HG03095 (cell line): ENCODE measurements around the gene TAOK1.
A peak's percentile ranks its signal among the peaks of the same experiment; 100 is the strongest.
"Not testable (repeated sequence)": the region's sequence is repeated elsewhere in the genome, so short reads cannot be mapped to it uniquely, and the experiment has no call there.

Experiments used
- ATAC-seq: cut with Tn5 transposase; IDR thresholded peaks from one replicate; pipeline ENCODE4 v1.9.1; 2021; ENCODE audit warnings: moderate library complexity; ENCODE audit not compliant: unreplicated experiment

TAOK1 gene

DNA sequence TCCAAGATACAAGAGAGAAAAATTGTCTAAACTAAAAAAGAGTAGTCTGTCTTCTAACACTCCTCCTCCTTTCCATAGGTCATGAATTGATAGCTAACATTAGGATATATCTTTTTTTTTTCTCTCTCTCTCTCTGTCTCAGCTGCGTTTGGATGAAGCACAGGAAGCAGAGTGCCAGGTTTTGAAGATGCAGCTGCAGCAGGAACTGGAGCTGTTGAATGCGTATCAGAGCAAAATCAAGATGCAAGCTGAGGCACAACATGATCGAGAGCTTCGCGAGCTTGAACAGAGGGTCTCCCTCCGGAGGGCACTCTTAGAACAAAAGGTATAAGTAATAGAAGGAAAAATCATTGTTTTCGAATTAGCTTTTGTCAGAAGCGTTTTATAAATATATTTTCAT, 143.8 kb downstream of the TAOK1 start:
- ATAC-seq = no peak

DNA sequence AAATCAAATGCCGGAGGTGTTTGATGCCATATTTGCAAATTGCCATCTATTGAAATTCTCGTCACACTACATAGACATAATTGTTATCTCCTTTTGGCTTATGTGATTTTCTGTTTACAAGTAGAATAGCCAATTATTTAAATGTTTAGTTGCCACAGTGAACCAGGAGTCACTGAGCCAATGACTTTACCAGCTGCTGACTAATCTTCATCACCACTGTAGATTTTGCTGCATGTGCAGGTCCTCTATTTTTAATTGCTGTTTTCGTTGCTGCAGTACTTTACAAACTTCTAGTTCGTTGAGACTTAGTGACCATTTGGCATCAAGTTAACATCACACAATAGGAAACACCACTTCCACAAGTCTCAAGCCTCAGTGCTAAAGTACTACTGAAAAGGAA, 153.9 kb downstream of the TAOK1 start:
- ATAC-seq = no peak

DNA sequence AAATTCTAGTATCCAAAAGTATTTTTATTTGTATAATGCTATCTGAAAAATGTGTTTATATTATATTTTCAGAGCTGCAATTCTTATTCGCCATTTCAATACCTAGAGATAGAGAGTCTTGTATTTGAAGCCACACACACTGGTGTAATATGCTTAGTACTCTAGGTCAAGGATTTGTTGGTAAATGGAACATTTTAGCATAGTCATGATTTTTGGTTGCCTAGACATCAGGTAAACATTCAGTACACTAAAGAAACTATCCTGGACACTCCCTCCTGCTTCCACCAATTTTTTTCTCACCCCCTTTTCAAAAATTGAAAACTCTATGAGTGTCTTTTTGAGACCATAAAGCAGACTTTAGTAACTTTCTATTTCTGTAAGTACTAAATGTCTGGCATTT, 155.9 kb downstream of the TAOK1 start:
- no peak for ATAC-seq

GRCh38 chr17:29546830-29547229, 156.7 kb downstream of the TAOK1 start:
- no peak for ATAC-seq

DNA sequence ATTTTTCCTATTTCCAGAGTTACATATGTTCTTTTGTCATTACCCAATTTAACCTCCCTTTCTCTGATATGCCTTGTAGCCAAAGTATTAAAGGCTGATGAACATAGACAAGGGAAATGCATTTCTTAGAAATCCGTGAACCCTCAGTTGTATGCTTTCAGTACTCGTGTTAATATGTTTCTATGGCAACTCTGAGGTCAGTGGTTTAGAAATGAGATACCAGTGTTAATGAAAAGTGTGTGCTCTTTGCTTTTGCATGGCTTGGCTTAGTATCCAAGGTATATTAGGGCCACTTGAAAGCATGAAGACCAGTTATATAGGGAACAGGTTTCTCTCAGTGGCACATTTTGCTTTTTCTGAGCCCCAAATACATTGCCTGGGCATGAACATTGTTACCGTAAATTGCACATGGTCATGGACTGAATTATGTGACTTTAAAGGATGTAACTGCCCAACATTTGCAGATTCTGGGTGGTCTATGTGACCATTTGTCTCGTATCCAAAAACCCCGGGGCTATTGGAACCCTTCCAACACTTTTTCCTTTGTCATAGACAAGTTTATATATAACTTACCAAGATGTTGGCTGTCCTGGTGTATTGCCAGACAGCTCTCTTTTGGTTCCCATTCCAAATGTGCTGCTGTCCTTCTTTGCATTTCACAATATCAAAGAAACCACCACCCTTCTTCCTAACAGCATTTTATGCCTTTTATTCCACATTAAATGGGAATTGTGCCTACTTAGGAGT, 159.2 kb downstream of the TAOK1 start:
- no peak for ATAC-seq

GRCh38 chr17:29555840-29556239, 165.7 kb downstream of the TAOK1 start:
- ATAC-seq = no peak

- no peak for ATAC-seq
These were observed 167.0 kb downstream of the TAOK1 start for GRCh38 chr17:29557085-29557738.

DNA sequence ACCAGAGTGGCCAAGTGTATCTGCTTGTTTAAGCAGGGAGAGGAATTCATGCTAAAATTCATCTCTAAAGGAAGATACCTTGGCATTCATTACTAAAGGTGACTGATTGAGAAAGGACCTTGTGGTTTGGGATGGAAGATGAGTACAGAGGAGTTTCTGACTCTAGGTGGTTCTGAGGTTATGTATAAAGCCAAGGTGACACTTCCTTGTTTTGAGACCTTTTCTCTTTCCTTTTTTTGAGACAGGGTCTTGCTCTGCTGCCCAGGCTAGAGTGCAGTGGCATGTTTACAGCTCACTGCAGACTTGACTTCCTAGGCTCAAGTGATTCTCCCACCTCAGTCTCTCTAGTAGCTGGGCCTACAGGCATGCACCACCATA, 167.6 kb downstream of the TAOK1 start:
- ATAC-seq = no peak

DNA sequence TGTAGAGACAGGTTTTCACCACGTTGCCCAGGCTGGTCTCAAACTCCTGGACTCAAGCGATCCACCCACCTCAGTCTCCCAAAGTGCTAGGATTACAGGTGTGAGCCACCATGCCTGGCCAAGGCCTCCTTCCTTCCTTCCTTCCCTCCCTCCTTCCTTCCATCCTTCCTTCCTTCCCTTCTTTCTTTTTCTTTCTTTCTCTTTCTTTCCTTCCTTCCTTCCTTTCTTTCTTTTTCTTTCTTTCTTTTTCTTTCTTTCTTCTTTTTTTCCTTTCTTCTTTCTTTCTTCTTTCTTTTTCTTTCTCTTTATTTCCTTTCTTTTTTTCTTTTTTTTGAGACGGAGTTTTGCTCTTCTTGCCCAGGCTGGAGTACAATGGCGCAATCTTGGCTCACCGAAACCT, 168.0 kb downstream of the TAOK1 start:
- ATAC-seq = not testable (repeated sequence)

DNA sequence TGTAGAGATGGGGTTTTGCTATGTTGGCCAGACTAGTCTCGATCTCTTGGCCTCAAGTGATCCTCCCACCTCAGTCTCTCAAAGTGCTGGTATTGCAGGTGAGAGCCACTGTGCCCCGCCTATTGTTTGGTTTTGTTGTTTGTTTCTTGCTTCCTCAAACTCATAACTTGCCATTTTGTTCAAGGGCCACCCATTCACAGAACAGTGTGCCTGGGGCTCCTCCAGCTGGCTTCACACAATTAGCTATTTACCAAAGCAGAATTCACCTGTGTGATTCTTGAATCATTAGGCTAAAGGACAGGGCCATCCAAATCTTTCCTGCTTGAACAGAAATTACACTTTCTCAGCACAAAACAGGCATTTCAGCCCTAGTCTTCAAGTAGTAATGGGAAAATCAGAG, 169.5 kb downstream of the TAOK1 start:
- ATAC-seq = no peak

DNA sequence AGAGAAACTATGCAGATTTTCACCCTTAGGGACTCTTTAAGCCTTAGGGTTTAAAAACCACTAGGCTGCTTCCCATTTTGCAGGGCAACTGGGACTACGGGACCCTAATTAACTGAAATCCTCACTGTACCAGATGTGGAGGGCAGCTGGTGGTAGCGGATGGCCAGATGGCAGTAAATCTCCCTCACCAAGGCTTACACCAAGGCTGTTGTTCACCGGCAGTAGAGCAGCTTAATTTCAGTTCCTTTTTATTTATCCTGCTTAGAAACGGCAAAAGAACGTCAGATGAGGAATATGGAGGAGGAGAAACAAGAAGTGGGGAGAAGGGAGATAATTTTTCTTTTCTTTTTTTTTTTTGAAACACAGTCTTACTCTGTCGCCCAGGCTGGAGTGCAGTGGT, 170.2 kb downstream of the TAOK1 start:
- no peak for ATAC-seq

- ATAC-seq = no peak
These were observed 171.7 kb downstream of the TAOK1 start for GRCh38 chr17:29561554-29562517.

GRCh38 chr17:29562615-29563014, 172.5 kb downstream of the TAOK1 start:
- ATAC-seq = no peak

GRCh38 chr17:29563816-29564215, 173.7 kb downstream of the TAOK1 start:
- ATAC-seq = no peak

- no peak for ATAC-seq
These were observed 175.7 kb downstream of the TAOK1 start for GRCh38 chr17:29565643-29566472.

DNA sequence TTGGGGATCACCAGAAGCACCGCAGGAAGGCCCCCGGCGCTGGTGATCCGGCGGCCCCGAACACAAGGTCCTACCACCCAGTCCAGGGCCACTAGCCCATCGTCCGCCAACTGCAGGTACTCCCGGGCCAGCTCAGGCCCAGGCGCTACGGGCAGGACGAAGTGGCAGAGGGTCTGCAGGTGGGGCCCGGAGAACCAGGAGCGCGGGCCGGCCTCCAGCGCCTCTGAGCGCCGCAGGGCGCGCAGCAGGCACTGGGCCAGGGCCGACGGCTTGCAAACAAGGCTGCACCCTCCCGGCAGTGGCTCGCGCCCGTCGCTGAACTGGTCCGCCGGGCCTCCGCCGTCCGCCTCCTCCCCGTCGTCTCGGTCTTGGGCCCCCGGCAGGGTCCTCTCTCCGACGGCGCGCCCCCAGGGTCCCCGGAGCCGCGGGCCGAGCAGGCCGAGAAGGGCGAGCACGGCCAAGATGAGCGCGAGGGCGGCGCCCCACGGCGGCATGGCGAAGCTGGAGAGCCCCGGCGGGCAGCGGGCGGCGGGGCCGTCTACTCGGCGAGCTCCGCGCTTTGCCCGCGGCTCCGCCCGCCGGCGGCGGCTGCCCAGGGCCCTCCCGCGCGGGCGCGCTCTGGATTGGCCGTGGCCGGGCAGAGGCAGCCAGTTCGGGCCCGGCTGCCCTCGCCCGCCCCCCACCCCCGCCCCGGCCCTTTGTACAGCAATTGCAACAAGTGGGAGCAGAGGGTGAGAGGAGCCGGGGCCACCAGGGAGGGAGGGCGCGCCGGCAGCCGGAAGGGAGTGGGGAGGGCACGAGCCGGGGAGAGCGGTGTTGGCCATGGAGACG, 176.5 kb downstream of the TAOK1 start, which contains the start of gene ABHD15:
TSS of gene ABHD15 (minus strand) at position 565 of the 831 bp plus-strand sequence. CDS start at position 494, 71 bp downstream.
- no peak for ATAC-seq

- no peak for ATAC-seq
These were observed 177.1 kb downstream of the TAOK1 start for GRCh38 chr17:29567304-29567553.

- peak; percentile 2 for ATAC-seq
These were observed 177.6 kb downstream of the TAOK1 start for GRCh38 chr17:29567554-29568330.
